ENCODE measurements around the gene SERTAD1. TPM values are rescaled to one million over a fixed set of nuclear protein-coding genes. Genes with fewer than 3 reads are reported as not detected.

The SERTAD1 gene, protein sequence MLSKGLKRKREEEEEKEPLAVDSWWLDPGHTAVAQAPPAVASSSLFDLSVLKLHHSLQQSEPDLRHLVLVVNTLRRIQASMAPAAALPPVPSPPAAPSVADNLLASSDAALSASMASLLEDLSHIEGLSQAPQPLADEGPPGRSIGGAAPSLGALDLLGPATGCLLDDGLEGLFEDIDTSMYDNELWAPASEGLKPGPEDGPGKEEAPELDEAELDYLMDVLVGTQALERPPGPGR
- polyA plus RNA-seq (2013, experiment 1 of 4): 5.3 TPM
- polyA plus RNA-seq (2013, experiment 2 of 4): 4.8 TPM
- 5.5 TPM for polyA plus RNA-seq (2013, experiment 3 of 4)
- polyA plus RNA-seq (2013, experiment 4 of 4): 4.9 TPM

DNA sequence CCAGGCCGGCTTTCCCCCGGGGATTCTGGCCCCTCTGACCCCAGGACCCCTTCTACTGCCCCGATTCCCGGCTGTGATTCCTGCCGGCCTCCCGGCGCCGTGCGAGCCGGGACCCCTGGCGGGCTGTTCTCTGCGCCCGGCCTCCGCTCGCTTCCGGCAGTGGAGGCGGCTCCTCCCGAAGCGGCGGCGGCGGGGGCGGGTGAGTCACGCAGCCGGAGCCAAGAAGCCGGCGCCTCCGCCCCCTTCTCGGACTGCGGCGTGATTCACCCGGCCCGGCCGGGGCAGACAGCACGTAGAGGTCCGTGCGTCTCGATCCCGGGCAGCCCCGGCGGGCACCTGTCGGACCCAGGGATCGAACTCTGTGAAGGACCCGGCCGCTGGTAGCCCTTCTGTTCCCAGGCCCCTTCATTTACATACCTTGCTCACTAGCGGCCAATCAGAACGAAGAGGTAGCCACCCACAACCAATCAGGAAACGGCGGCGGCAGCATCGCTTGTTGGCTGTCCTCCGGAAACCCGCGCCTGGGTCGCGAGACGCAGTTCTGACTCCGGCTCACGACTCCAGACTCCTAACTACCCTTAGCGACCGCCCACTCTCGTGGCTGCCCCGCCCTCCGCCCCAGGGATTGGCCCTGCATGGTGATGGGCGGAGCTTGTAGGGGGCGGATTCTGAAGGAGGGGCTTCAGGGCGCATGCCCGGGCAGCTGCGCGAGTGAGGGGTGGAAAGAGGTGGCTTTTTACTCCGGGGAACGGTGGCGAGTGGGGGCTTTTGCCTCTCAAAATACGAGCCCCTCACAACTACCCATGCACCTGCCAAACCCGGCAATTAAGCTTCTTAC, at the start of gene SERTAD1:
SERTAD1 (minus strand) TSS at position 543 of the 838 bp plus-strand sequence. CDS start 2,446 bp downstream, outside the sequence.
- Histone ChIP-seq H3K27ac (ENCODE audit: insufficient read depth, low read depth, low read length, poor library complexity, severe bottlenecking) (peak within 1 kb of the TSS; percentile 95), H3K4me1 (ENCODE audit: control insufficient read depth, insufficient read depth, low read length) (peaks cover 13% of the 10 kb centered on the region), H3K4me3 (ENCODE audit: insufficient read depth, low read depth, low read length) (peak within 1 kb of the TSS; percentile 67), H3K27me3 (ENCODE audit: control insufficient read depth, insufficient read depth, low read length, poor library complexity, severe bottlenecking) (no peaks in the 10 kb centered on the region), H3K9me3 (ENCODE audit: control insufficient read depth, low read length) (no peaks in the 10 kb centered on the region), H3K36me3 (ENCODE audit: control insufficient read depth, insufficient read depth, low read length) (no peaks in the 10 kb centered on the region)
- WGBS, 2 experiments: 0% methylated on average over 75 of the region's 75 CpGs

DNA sequence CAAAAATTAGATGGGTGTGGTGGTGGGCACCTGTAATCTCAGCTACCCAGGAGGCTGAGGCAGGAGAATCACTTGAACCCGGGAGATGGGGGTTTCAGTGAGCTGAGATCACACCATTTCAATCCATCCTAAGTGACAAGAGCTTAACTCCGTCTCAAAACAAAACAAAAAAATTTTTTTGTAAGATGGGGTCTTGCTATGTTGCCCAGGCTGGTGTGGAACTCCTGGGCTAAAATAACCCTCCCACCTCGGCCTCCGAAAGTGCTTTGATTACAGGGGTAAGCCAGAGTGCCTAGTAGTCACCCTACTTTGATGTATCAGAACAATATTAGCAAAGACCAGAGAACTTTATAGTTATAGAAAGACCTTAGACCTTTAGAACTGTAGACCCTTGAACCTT, 48.9 kb upstream of the SERTAD1 start:
- no peaks in the 10 kb centered on the region for H3K4me1 ChIP-seq (ENCODE audit: control insufficient read depth, insufficient read depth, low read length)
- no peaks in the 10 kb centered on the region for H3K36me3 ChIP-seq (ENCODE audit: control insufficient read depth, insufficient read depth, low read length)
- WGBS, 2 experiments: 91 to 94% methylated on average over 3 of the region's 4 CpGs
- no peaks in the 10 kb centered on the region for H3K9me3 ChIP-seq (ENCODE audit: control insufficient read depth, low read length)
- no peak overlapping the region for H3K4me3 ChIP-seq (ENCODE audit: insufficient read depth, low read depth, low read length)
- no peak overlapping the region for H3K27ac ChIP-seq (ENCODE audit: insufficient read depth, low read depth, low read length, poor library complexity, severe bottlenecking)
- no peaks in the 10 kb centered on the region for H3K27me3 ChIP-seq (ENCODE audit: control insufficient read depth, insufficient read depth, low read length, poor library complexity, severe bottlenecking)

DNA sequence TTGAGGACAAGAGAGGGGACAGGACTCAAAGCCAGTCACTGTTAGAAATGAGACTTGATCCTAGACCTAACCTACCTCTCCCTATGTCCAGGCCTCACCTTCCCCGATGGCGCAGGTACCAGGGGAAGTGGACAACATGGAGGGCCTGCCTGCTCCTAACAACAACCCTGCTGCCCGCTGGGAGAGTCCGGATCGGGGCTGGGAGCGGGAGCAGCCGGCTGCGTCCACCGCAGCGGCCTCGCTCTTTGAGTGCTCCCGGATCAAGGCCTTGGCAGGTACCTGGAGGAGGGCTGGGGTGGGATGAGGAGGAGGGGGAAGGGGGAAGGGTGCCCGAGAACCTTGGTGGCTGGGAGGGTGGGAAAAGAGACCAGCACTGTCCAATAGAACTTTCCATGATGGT, 46.7 kb upstream of the SERTAD1 start:
- no peaks in the 10 kb centered on the region for H3K9me3 ChIP-seq (ENCODE audit: control insufficient read depth, low read length)
- peaks cover 17% of the 10 kb centered on the region for H3K27me3 ChIP-seq (ENCODE audit: control insufficient read depth, insufficient read depth, low read length, poor library complexity, severe bottlenecking)
- 94 to 97% methylated on average over 13 of the region's 13 CpGs for WGBS, 2 experiments
- peaks cover 1% of the 10 kb centered on the region for H3K4me1 ChIP-seq (ENCODE audit: control insufficient read depth, insufficient read depth, low read length)
- no peaks in the 10 kb centered on the region for H3K36me3 ChIP-seq (ENCODE audit: control insufficient read depth, insufficient read depth, low read length)
- no peak overlapping the region for H3K27ac ChIP-seq (ENCODE audit: insufficient read depth, low read depth, low read length, poor library complexity, severe bottlenecking)
- H3K4me3 ChIP-seq (ENCODE audit: insufficient read depth, low read depth, low read length): no peak overlapping the region

DNA sequence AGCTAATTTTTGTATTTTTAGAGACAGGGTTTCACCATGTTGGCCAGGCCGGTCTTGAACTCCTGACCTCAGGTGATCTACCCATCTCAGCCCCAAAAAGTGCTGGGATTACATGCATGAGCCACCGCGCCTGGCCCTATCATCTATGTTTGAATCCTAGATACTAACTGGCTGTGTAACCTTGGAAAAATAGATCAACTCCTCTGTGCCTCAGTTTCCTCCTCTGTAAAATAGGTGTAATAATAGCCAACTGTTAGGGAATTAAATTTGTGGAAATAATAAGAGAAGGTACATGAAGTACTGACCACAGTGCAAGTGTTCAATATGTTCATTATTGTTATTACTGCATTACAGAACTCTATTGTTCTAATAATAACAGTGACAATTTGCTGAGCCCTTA, 45.3 kb upstream of the SERTAD1 start:
- Histone ChIP-seq H3K4me3 (ENCODE audit: insufficient read depth, low read depth, low read length) (no peak overlapping the region), H3K36me3 (ENCODE audit: control insufficient read depth, insufficient read depth, low read length) (no peaks in the 10 kb centered on the region), H3K4me1 (ENCODE audit: control insufficient read depth, insufficient read depth, low read length) (peaks cover 4% of the 10 kb centered on the region), H3K9me3 (ENCODE audit: control insufficient read depth, low read length) (no peaks in the 10 kb centered on the region), H3K27me3 (ENCODE audit: control insufficient read depth, insufficient read depth, low read length, poor library complexity, severe bottlenecking) (peaks cover 31% of the 10 kb centered on the region), H3K27ac (ENCODE audit: insufficient read depth, low read depth, low read length, poor library complexity, severe bottlenecking) (no peak overlapping the region)
- 78 to 94% methylated on average over 3 of the region's 3 CpGs for WGBS, 2 experiments

DNA sequence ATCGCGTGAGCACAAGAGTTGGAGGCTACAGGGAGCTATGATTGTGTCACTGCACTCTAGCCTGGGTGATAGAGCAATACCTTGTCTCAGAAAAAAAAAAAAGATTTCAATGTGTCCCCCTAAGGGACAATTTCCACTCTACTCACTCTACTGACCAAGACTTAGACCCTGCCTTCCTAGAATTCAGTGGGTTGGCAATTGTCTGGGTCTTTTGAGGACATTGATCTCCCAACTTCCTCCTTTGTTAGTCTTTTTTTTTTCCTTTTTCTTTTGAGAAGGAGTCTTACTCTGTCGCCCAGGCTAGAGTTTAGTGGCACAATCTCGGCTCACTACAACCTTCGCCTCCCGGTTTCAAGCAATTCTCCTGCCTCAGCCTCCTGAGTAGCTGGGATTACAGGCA, 43.2 kb upstream of the SERTAD1 start:
- Histone ChIP-seq H3K27me3 (ENCODE audit: control insufficient read depth, insufficient read depth, low read length, poor library complexity, severe bottlenecking) (peaks cover 44% of the 10 kb centered on the region), H3K4me1 (ENCODE audit: control insufficient read depth, insufficient read depth, low read length) (peaks cover 4% of the 10 kb centered on the region), H3K27ac (ENCODE audit: insufficient read depth, low read depth, low read length, poor library complexity, severe bottlenecking) (no peak overlapping the region), H3K4me3 (ENCODE audit: insufficient read depth, low read depth, low read length) (no peak overlapping the region), H3K36me3 (ENCODE audit: control insufficient read depth, insufficient read depth, low read length) (no peaks in the 10 kb centered on the region), H3K9me3 (ENCODE audit: control insufficient read depth, low read length) (no peaks in the 10 kb centered on the region)
- 93 to 94% methylated on average over 6 of the region's 6 CpGs for WGBS, 2 experiments

DNA sequence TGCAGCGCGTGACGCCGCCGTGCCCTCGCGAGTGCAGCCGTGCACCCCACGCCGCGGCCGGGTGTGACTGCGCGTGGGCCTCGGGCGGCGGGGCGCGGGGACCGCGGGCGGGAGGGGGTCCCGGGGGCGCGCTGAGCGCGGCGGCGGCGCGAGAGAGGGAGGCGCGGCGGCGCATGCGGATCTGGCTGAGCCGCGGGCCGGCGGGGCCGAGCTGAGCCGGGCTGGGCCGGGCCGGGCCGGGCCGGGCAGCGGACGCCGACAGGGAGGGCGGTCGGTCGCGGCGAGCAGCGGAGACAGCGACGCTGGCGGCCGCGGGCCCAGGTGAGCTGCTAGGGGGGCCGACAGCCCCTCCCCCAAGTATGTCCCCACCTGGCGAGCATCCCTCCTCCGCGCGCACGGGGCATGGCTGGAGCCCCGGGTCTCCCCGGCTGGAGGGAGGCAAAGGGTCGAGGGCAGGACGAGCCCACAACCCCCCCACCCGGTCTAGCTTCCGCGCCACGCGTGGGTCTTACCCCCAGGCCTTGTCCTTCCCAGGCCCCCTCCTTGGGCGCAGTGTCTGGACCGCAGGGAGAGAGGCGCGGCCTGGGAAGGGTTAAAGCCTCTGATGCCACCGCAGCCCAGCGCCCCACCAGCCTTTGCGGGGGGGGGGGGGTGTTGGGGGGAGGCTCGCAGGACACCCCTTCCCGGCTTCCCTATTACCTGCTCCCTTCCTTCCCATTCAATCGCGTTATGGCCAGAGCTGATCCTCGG, 41.4 kb upstream of the SERTAD1 start, which contains the start of gene SPTBN4:
SPTBN4 (plus strand) TSS at position 17 of the 750 bp plus-strand sequence. CDS start 5,621 bp downstream, outside the sequence.
- Histone ChIP-seq H3K27ac (ENCODE audit: insufficient read depth, low read depth, low read length, poor library complexity, severe bottlenecking) (no peak within 1 kb of the TSS), H3K27me3 (ENCODE audit: control insufficient read depth, insufficient read depth, low read length, poor library complexity, severe bottlenecking) (peaks cover 44% of the 10 kb centered on the region), H3K4me3 (ENCODE audit: insufficient read depth, low read depth, low read length) (peak within 1 kb of the TSS; percentile 32), H3K4me1 (ENCODE audit: control insufficient read depth, insufficient read depth, low read length) (peaks cover 4% of the 10 kb centered on the region), H3K36me3 (ENCODE audit: control insufficient read depth, insufficient read depth, low read length) (no peaks in the 10 kb centered on the region), H3K9me3 (ENCODE audit: control insufficient read depth, low read length) (no peaks in the 10 kb centered on the region)
- WGBS, 2 experiments: 7% methylated on average over 85 to 87 of the region's 87 CpGs

DNA sequence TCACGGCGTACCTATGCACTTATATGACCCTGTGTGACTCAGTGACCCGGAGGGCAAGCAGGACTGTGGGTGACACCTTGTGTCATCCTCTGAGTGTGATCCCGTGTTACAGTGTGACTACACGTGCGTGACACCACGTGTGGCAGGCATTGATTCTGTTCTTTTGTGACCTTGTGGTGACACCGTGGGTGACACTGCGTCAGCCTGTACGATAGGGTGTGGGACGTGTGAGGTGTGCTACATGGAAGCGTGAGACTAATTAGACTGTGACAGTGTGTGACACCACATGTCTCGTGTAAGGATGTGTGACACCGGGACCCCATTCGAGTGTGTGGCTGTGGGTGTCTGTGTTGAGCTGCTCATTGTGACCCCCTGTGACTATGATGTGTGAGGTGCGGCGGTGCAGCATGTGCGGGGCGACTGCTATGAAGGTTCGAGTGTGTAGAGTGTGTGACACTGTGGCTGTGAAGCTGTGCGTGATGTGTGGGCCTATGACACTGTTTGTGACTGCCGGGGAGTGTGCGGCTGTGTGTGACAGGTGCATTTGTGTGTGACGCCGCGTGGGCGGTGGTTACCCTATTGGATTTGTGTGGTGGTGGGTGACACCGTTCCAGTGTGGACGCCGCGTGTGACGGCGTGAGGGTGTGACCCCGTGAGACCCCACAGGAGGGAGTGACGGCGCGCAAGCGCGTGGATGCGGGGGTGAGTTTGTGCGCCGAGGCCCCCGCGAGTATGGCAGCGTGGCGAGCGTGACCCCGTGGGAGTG, 40.6 kb upstream of the SERTAD1 start:
- Histone ChIP-seq H3K4me1 (ENCODE audit: control insufficient read depth, insufficient read depth, low read length) (peaks cover 4% of the 10 kb centered on the region), H3K27ac (ENCODE audit: insufficient read depth, low read depth, low read length, poor library complexity, severe bottlenecking) (no peak overlapping the region), H3K4me3 (ENCODE audit: insufficient read depth, low read depth, low read length) (peak overlapping the region; percentile 13), H3K9me3 (ENCODE audit: control insufficient read depth, low read length) (no peaks in the 10 kb centered on the region), H3K27me3 (ENCODE audit: control insufficient read depth, insufficient read depth, low read length, poor library complexity, severe bottlenecking) (peaks cover 44% of the 10 kb centered on the region), H3K36me3 (ENCODE audit: control insufficient read depth, insufficient read depth, low read length) (no peaks in the 10 kb centered on the region)
- 37 to 39% methylated on average over 48 of the region's 48 CpGs for WGBS, 2 experiments

DNA sequence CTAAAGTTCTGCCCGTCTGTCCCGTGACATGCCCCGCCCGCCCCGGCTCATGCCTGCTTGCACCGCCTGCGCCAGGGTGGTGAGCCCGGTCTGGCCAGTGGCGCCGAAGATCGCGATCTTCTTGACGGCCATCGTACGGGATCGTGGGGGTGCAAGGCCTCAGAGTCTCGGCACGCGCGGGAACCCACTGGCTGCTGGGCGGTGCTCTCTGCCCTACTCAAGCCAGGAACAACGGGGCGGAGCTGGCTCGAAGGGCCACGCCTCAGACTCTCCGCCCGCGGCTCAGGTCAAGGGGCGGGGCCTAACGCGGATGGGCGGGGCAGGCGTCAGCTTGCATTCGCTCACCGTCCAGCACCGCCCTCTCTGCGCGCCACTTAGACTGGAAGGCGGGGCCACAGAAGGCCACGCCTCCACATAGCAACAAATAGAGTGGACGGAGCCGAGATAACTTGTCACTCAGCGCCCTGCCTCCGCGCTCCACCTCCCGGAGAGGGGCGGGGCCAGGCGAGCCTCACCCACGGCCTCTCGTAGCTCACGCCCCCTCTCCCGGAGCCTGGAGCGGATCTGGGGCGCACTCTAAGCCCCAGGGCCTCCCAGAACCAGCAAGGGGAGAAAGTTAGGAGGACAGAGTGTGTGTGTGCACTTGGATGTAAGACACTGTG, 39.9 kb upstream of the SERTAD1 start, which contains the start of gene BLVRB:
BLVRB (minus strand) TSS at position 189 of the 662 bp plus-strand sequence; CDS start at position 132, 57 bp downstream.
- H3K4me1 ChIP-seq (ENCODE audit: control insufficient read depth, insufficient read depth, low read length): peaks cover 4% of the 10 kb centered on the region
- no peaks in the 10 kb centered on the region for H3K36me3 ChIP-seq (ENCODE audit: control insufficient read depth, insufficient read depth, low read length)
- WGBS, 2 experiments: 0 to 1% methylated on average over 54 of the region's 54 CpGs
- peaks cover 44% of the 10 kb centered on the region for H3K27me3 ChIP-seq (ENCODE audit: control insufficient read depth, insufficient read depth, low read length, poor library complexity, severe bottlenecking)
- H3K9me3 ChIP-seq (ENCODE audit: control insufficient read depth, low read length): no peaks in the 10 kb centered on the region
- H3K4me3 ChIP-seq (ENCODE audit: insufficient read depth, low read depth, low read length): peak within 1 kb of the TSS; percentile 51
- H3K27ac ChIP-seq (ENCODE audit: insufficient read depth, low read depth, low read length, poor library complexity, severe bottlenecking): no peak within 1 kb of the TSS

DNA sequence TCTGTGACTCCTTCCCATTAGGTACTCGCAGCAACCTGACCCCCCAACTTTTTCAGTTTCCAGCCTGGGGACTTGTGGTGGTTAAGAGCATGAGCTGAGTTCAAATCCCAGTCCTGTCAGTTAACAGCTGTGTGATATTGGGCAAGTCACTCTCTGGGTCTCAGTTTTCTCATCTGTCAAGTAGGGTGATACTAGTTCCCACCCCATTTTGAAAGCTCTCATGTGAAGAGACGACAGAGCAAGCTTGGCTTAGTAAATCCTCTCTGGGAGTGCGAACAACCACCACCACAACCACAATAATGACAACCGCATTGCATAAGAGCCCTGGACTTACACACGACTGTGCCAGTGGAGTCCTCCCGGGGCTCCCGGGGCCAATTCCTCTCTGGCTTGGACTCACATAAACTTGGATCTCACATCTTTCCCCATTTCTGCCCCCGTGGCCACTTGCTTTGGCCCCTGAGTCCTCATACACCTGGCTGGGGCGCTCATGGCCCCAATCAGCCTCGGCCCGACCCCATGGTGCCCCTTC, 39.3 kb upstream of the SERTAD1 start:
- Histone ChIP-seq H3K4me1 (ENCODE audit: control insufficient read depth, insufficient read depth, low read length) (peaks cover 4% of the 10 kb centered on the region), H3K4me3 (ENCODE audit: insufficient read depth, low read depth, low read length) (peak overlapping the region; percentile 51), H3K36me3 (ENCODE audit: control insufficient read depth, insufficient read depth, low read length) (no peaks in the 10 kb centered on the region), H3K27ac (ENCODE audit: insufficient read depth, low read depth, low read length, poor library complexity, severe bottlenecking) (no peak overlapping the region), H3K27me3 (ENCODE audit: control insufficient read depth, insufficient read depth, low read length, poor library complexity, severe bottlenecking) (peaks cover 44% of the 10 kb centered on the region), H3K9me3 (ENCODE audit: control insufficient read depth, low read length) (no peaks in the 10 kb centered on the region)
- WGBS, 2 experiments: 25 to 29% methylated on average over 11 of the region's 11 CpGs
